Sigmoid colon (tissue), 4 donors: ENCODE data around the gene ITGA1.

Experiments used
- CTCF ChIP-seq, 4 experiments: fragments of 450-650 bp in 3 of 4; fragments of 200-600 bp in 1 of 4; IDR thresholded peaks; one replicate each; pipeline ENCODE4 v1.5.1; 2016 to 2019; ENCODE audit warnings: antibody characterized with exemption in 4 of 4, mild to moderate bottlenecking in 3 of 4, moderate library complexity in 2 of 4
- EP300 ChIP-seq, 4 donors: sonication (generic); formaldehyde crosslinking; IDR thresholded peaks; one replicate each; pipeline ENCODE4 v1.6.1; 2017; ENCODE audit warnings: antibody characterized with exemption in 4 of 4
- POLR2A ChIP-seq, 2 donors: fragments of 450-650 bp; IDR thresholded peaks; one replicate each; pipeline ENCODE4 v1.6.1; 2016; ENCODE audit warnings: antibody characterized with exemption in 2 of 2, mild to moderate bottlenecking in 2 of 2, moderate library complexity in 2 of 2
- POLR2AphosphoS5 ChIP-seq, 4 donors: sonication (generic); formaldehyde crosslinking; IDR thresholded peaks; one replicate each; pipeline ENCODE4 v1.6.1; 2017; ENCODE audit warnings: antibody characterized with exemption in 4 of 4

DNA sequence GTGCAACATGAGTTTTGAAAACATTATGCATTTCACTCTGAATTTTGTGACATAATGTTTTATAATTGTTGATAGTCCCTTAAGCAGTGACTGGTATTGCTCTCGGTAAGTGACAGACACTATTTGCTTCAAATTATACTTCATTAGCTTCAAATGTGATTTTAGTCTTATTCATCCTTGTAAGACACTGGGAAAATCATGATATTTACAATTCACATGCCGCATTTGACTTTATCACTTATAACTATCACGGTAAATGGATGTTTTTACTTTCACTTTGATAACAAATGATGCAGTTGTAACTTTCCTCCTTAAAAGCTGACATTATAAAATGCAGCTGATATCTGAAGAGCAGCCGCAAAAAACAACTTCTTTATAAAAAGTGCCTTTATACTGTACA is 157.3 kb downstream of the ITGA1 start:
- TF ChIP-seq CTCF (IDR thresholded peaks at IDR 0.05) (no peak), POLR2A (IDR thresholded peaks at IDR 0.05) (no peak), EP300 (IDR thresholded peaks at IDR 0.05) (no peak), POLR2AphosphoS5 (IDR thresholded peaks at IDR 0.05) (no peak)
